ENCODE data around the gene AUTS2.

- TF ChIP-seq GATA2 (IDR thresholded peaks at IDR 0.05; ENCODE audit: low read depth, low read length) (no peak), GATA3 (IDR thresholded peaks at IDR 0.05; ENCODE audit: low read depth, low read length) (no peak)
These were observed 2.9 kb upstream of the AUTS2 start for GRCh38 chr7:69595415-69595814.
